ENCODE results near the gene TRPV2. TPM values are rescaled to one million over a fixed set of nuclear protein-coding genes. Genes with fewer than 3 reads are reported as not detected.
"Not testable (repeated sequence)": the region's sequence is repeated elsewhere in the genome, so short reads cannot be mapped to it uniquely, and the experiment has no call there.

Gene TRPV2
- total and polyA plus RNA-seq, 7 experiments from 2014 or later: 66.8 to 141 (median 80.0) TPM

GRCh38 chr17:16440354-16440753 is 25.0 kb downstream of the TRPV2 start:
- H3K9me3 ChIP-seq (ENCODE audit: control insufficient read depth in 2 of 3, low read length in 3 of 3); H3K27me3 Mint-ChIP-seq; DNase-seq; ATAC-seq; H3K9me3 Mint-ChIP-seq; H3K27me3 ChIP-seq (ENCODE audit: control insufficient read depth in 2 of 2, insufficient read depth in 2 of 2, low read length in 2 of 2); intact Hi-C loops (cut with micrococcal nuclease): not testable (repeated sequence)
- ChIA-PET POLR2A (interaction anchor here (1.4 to 4.7 kb wide), 2 partner anchors 11 to 24 kb away, joined by 5 to 55 read pairs; partner anchors contain the start of gene TRPV2), CTCF (interaction anchor here (1.5 kb wide), 1 partner anchor 24 kb away, joined by 6 read pairs; the partner anchor contains the start of gene TRPV2)
- Mint-ChIP-seq H3K27ac (peak overlapping the region; percentile 91 to 100 (median 99)), H3K4me1 (peaks cover 30 to 58% (median 49%) of the 10 kb centered on the region in 7 donors), H3K36me3 (peaks cover 0 to 37% (median 17%) of the 10 kb centered on the region in 5 donors), H3K4me3 (peak overlapping the region; percentile 91 to 100 (median 100))
- Histone ChIP-seq H3K4me1 (ENCODE audit: control insufficient read depth in 2 of 2, insufficient read depth in 2 of 2, low read length in 2 of 2) (peaks cover 27 to 41% of the 10 kb centered on the region in 2 donors), H3K4me3 (ENCODE audit: low read length) (peak overlapping the region; percentile 89), H3K36me3 (ENCODE audit: control insufficient read depth in 2 of 3, insufficient read depth in 3 of 3, low read length in 3 of 3) (peaks cover 0 to 52% (median 15%) of the 10 kb centered on the region in 3 experiments), H3K27ac (ENCODE audit: low read depth, low read length) (peak overlapping the region; percentile 92)

GRCh38 chr17:16440901-16441629 is 25.7 kb downstream of the TRPV2 start:
- Histone ChIP-seq H3K36me3 (ENCODE audit: control insufficient read depth in 2 of 3, insufficient read depth in 3 of 3, low read length in 3 of 3) (peaks cover 0 to 60% (median 15%) of the 10 kb centered on the region in 3 experiments), H3K4me1 (ENCODE audit: control insufficient read depth in 2 of 2, insufficient read depth in 2 of 2, low read length in 2 of 2) (peaks cover 27 to 41% of the 10 kb centered on the region in 2 donors), H3K4me3 (ENCODE audit: low read length) (no peak overlapping the region), H3K27me3 (ENCODE audit: control insufficient read depth in 2 of 2, insufficient read depth in 2 of 2, low read length in 2 of 2) (no peaks in the 10 kb centered on the region), H3K9me3 (ENCODE audit: control insufficient read depth in 2 of 3, low read length in 3 of 3) (no peaks in the 10 kb centered on the region), H3K27ac (ENCODE audit: low read depth, low read length) (no peak overlapping the region)
- H3K9me3 Mint-ChIP-seq: no peaks in the 10 kb centered on the region
- POLR2A ChIA-PET: interaction anchor here (0.7 to 4.7 kb wide), 4 partner anchors 10 to 119 kb away, joined by 4 to 55 read pairs (median 4); partner anchors contain the start of gene TRPV2
- ATAC-seq (no peak), DNase-seq (no peak)
- CTCF ChIA-PET: interaction anchor here (0.6 to 2.2 kb wide), 6 partner anchors 10 to 269 kb away, joined by 3 to 9 read pairs (median 5); partner anchors contain the start of gene TRPV2
- peak overlapping the region; percentile 45 to 100 (median 94) for H3K4me3 Mint-ChIP-seq
- H3K27ac Mint-ChIP-seq: peak overlapping the region in 6 of 9 donors; percentile 18 to 76 (median 52)
- H3K36me3 Mint-ChIP-seq: peaks cover 0 to 38% (median 18%) of the 10 kb centered on the region in 5 donors
- H3K4me1 Mint-ChIP-seq: peaks cover 26 to 54% (median 49%) of the 10 kb centered on the region in 7 donors
- intact Hi-C loops (cut with micrococcal nuclease): no loop called here
- H3K27me3 Mint-ChIP-seq: no peaks in the 10 kb centered on the region

GRCh38 chr17:16442141-16442540 is 26.8 kb downstream of the TRPV2 start:
- Mint-ChIP-seq H3K27me3 (no peaks in the 10 kb centered on the region), H3K9me3 (no peaks in the 10 kb centered on the region), H3K4me3 (peak overlapping the region in 8 of 10 donors; percentile 34 to 61 (median 54)), H3K27ac (peak overlapping the region in 6 of 9 donors; percentile 12 to 70 (median 56)), H3K4me1 (peaks cover 28 to 57% (median 49%) of the 10 kb centered on the region in 7 donors), H3K36me3 (peaks cover 0 to 44% (median 22%) of the 10 kb centered on the region in 5 donors)
- ChIA-PET POLR2A (interaction anchor here (1.1 to 4.7 kb wide), 2 partner anchors 11 to 26 kb away, joined by 4 to 55 read pairs; partner anchors contain the start of gene TRPV2), CTCF (interaction anchor here (1.0 to 2.2 kb wide), 3 partner anchors 9 to 94 kb away, joined by 3 to 9 read pairs (median 6); no protein-coding TSS in a partner anchor)
- Histone ChIP-seq H3K4me3 (ENCODE audit: low read length) (no peak overlapping the region), H3K27me3 (ENCODE audit: control insufficient read depth in 2 of 2, insufficient read depth in 2 of 2, low read length in 2 of 2) (no peaks in the 10 kb centered on the region), H3K4me1 (ENCODE audit: control insufficient read depth in 2 of 2, insufficient read depth in 2 of 2, low read length in 2 of 2) (peaks cover 27 to 41% of the 10 kb centered on the region in 2 donors), H3K36me3 (ENCODE audit: control insufficient read depth in 2 of 3, insufficient read depth in 3 of 3, low read length in 3 of 3) (peaks cover 0 to 67% (median 15%) of the 10 kb centered on the region in 3 experiments), H3K27ac (ENCODE audit: low read depth, low read length) (no peak overlapping the region), H3K9me3 (ENCODE audit: control insufficient read depth in 2 of 3, low read length in 3 of 3) (no peaks in the 10 kb centered on the region)
- ATAC-seq (no peak), DNase-seq (no peak)
- intact Hi-C loops (cut with micrococcal nuclease): no loop called here

GRCh38 chr17:16442594-16443510 is 27.5 kb downstream of the TRPV2 start:
- DNase-seq (no peak), ATAC-seq (no peak)
- intact Hi-C loops (cut with micrococcal nuclease): no loop called here
- no peak overlapping the region for H3K4me3 ChIP-seq (ENCODE audit: low read length)
- Mint-ChIP-seq H3K4me3 (peak overlapping the region in 6 of 10 donors; percentile 9 to 64 (median 44)), H3K27ac (peak overlapping the region in 7 of 9 donors; percentile 12 to 70 (median 52)), H3K27me3 (no peaks in the 10 kb centered on the region), H3K4me1 (peaks cover 29 to 57% (median 49%) of the 10 kb centered on the region in 7 donors), H3K36me3 (peaks cover 0 to 46% (median 22%) of the 10 kb centered on the region in 5 donors), H3K9me3 (no peaks in the 10 kb centered on the region)
- no peaks in the 10 kb centered on the region for H3K9me3 ChIP-seq (ENCODE audit: control insufficient read depth in 2 of 3, low read length in 3 of 3)
- no peak overlapping the region for H3K27ac ChIP-seq (ENCODE audit: low read depth, low read length)
- peaks cover 0 to 72% (median 15%) of the 10 kb centered on the region in 3 experiments for H3K36me3 ChIP-seq (ENCODE audit: control insufficient read depth in 2 of 3, insufficient read depth in 3 of 3, low read length in 3 of 3)
- POLR2A ChIA-PET: no interaction called here
- no peaks in the 10 kb centered on the region for H3K27me3 ChIP-seq (ENCODE audit: control insufficient read depth in 2 of 2, insufficient read depth in 2 of 2, low read length in 2 of 2)
- peaks cover 27 to 41% of the 10 kb centered on the region in 2 donors for H3K4me1 ChIP-seq (ENCODE audit: control insufficient read depth in 2 of 2, insufficient read depth in 2 of 2, low read length in 2 of 2)
- CTCF ChIA-PET: interaction anchor here (1.2 to 2.2 kb wide), 2 partner anchors 8 to 10 kb away, joined by 6 to 9 read pairs; no protein-coding TSS in a partner anchor

GRCh38 chr17:16443511-16444257 is 28.3 kb downstream of the TRPV2 start:
- Mint-ChIP-seq H3K9me3 (no peaks in the 10 kb centered on the region), H3K27ac (peak overlapping the region in 1 of 9 donors; percentile 18), H3K4me1 (peaks cover 24 to 52% (median 41%) of the 10 kb centered on the region in 7 donors), H3K4me3 (no peak overlapping the region), H3K36me3 (peaks cover 0 to 44% (median 22%) of the 10 kb centered on the region in 5 donors), H3K27me3 (no peaks in the 10 kb centered on the region)
- no peaks in the 10 kb centered on the region for H3K27me3 ChIP-seq (ENCODE audit: control insufficient read depth in 2 of 2, insufficient read depth in 2 of 2, low read length in 2 of 2)
- H3K4me1 ChIP-seq (ENCODE audit: control insufficient read depth in 2 of 2, insufficient read depth in 2 of 2, low read length in 2 of 2): peaks cover 22 to 35% of the 10 kb centered on the region in 2 donors
- intact Hi-C loops (cut with micrococcal nuclease): no loop called here
- POLR2A ChIA-PET: no interaction called here
- CTCF ChIA-PET: interaction anchor here (0.6 kb wide), 1 partner anchor 320 kb away, joined by 3 read pairs; no protein-coding TSS in a partner anchor
- no peak overlapping the region for H3K4me3 ChIP-seq (ENCODE audit: low read length)
- no peaks in the 10 kb centered on the region for H3K9me3 ChIP-seq (ENCODE audit: control insufficient read depth in 2 of 3, low read length in 3 of 3)
- no peak overlapping the region for H3K27ac ChIP-seq (ENCODE audit: low read depth, low read length)
- ATAC-seq (no peak), DNase-seq (peak in 1 of 9 donors; percentile 4)
- H3K36me3 ChIP-seq (ENCODE audit: control insufficient read depth in 2 of 3, insufficient read depth in 3 of 3, low read length in 3 of 3): peaks cover 0 to 79% (median 15%) of the 10 kb centered on the region in 3 experiments

All from naive thymus-derived CD4-positive, alpha-beta T cell (primary cell).